ENCODE measurements around the gene DNLZ.
A peak's percentile ranks its signal among the peaks of the same experiment; 100 is the strongest.

GRCh38 chr9:136372561-136373299 lies 9.2 kb upstream of the DNLZ start:
- peak; percentile 50 for TF ChIP-seq CTCF (conservative IDR thresholded peaks at IDR 0.05; ENCODE audit: low read depth, low read length)
- TF ChIP-seq RCOR1 (IDR thresholded peaks at IDR 0.05; ENCODE audit: insufficient replicate concordance, low read length) = no peak
- peak; percentile 43; the same call in 1 of the 2 replicates for TF ChIP-seq FOS (IDR thresholded peaks at IDR 0.05; ENCODE audit: low read depth, low read length)
- no peak for TF ChIP-seq POLR2A (IDR thresholded peaks at IDR 0.05; ENCODE audit: low read depth, low read length)
- no peak for TF ChIP-seq NFE2L2 (IDR thresholded peaks at IDR 0.05; ENCODE audit: low read depth, low read length)
- 0 out of 2 replicates have a peak, but pooled peaks have one; percentile 49 for TF ChIP-seq MXI1 (IDR thresholded peaks at IDR 0.05; ENCODE audit: borderline replicate concordance, low read depth, low read length)
